Activated T-cell treated with anti-CD3 and anti-CD28 coated beads for 4 hours (primary cell): ENCODE results near the gene HRCT1.
A peak's percentile ranks its signal among the peaks of the same experiment; 100 is the strongest.
"Not testable (repeated sequence)": the region's sequence is repeated elsewhere in the genome, so short reads cannot be mapped to it uniquely, and the experiment has no call there.

Experiments used
- DNase-seq: peaks from one replicate; pipeline ENCODE4 v3.0.0-alpha.2; 2020

HRCT1 gene

GRCh38 chr9:35905912-35906679, at the start of gene HRCT1:
Gene HRCT1 (plus strand): TSS chr9:35906202. CDS start chr9:35906288, 86 bp downstream.
- no peak for DNase-seq

DNA sequence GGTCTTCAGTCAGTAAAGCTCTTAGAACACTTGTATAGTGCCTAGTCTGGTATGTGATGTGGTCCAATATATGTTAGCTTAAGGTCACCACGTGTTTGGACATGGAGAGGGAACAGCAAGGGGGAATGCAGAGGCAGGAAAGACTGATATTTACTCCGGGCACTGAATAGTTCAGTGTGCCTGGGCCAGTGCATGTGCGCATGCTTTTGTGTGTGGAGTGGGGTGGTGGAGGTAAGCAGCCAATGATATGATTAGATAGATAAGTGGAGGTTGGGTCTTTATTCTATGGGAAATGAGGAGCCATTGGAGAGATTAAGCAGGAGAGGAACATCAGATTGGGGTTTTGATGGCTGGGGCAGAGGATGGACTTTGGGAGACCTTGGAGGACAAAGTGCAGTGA, 49.8 kb upstream of the HRCT1 start:
- DNase-seq, result no peak

DNA sequence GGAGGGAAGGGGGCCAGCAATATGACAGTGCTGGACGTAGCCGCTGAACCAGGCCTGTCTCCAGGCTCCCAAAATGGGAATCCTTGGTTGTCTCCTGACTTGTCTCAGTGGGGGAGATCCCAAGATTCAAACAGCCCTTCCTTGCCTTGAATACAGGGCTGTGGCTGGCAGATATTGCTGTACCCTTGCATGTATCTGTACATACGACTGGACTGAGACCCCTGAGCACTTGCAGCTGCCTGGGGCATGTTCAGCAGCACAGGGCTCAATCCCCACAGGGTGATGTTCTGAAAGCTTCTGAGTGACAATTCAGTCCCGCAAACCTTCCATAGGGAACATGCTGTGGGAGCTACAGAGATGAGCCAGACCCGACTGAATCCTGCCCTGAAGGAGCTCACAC, 49.1 kb upstream of the HRCT1 start:
- no peak for DNase-seq

GRCh38 chr9:35858458-35858857, 47.5 kb upstream of the HRCT1 start:
- no peak for DNase-seq

DNA sequence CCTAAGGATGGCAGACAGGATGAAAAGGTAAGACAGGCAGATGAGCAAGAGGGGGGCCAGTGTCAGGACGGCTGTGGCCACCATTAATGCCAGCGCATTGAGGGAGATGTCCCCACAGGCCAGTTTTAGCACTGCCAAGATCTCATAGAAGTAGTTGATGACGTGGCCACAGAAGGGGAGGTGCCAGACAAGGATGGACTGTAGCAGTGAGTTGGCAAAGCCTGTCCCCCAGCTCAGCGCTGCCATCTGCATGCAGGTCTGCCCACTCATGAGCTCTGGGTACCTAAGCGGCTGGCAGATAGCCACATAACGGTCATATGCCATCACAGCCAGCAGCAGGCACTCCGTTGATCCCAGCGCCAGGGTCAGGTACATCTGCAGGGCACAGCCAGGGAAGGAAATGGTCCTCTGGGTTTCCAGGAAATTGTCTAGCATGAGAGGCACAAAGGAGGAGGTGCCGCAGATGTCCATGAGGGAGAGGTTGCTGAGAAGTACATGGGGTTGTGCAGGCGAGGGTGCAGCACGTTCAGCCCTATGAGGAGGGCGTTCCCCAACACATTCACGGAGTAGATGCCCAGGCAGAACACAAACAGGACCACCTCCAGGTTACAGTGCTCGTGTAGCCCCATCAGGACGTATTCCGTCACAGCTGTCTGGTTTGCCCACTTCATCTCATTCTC, 46.6 kb upstream of the HRCT1 start:
- DNase-seq, result no peak

GRCh38 chr9:35859990-35860339, 46.0 kb upstream of the HRCT1 start:
- DNase-seq, result no peak

GRCh38 chr9:35861161-35861897, 44.7 kb upstream of the HRCT1 start:
- no peak for DNase-seq

- DNase-seq, result no peak
These were observed 43.7 kb upstream of the HRCT1 start for GRCh38 chr9:35862328-35862727.

GRCh38 chr9:35863583-35863982, 42.4 kb upstream of the HRCT1 start:
- no peak for DNase-seq

GRCh38 chr9:35864695-35865255, 41.2 kb upstream of the HRCT1 start:
- DNase-seq, result no peak

DNA sequence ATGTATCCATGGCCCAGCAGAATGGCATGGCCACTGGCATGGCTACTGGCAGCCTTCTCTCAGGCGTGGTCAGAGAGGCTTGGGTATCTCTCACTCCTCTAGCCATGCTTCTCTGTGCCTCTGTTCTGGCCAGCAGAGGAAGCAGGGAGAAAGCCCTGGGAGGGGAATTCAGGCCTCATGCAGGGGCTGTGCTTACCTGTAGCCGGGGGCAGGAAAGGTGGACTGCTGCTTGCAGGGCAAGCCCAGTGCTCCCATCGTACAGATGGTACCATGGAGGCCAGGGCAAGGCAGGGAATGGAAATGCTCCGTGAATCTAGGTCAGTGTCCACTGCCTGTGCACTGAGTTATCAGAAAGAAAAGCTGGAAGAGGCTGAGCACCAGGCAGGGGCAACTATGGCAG, 38.5 kb upstream of the HRCT1 start:
- no peak for DNase-seq

- no peak for DNase-seq
These were observed 37.1 kb upstream of the HRCT1 start for GRCh38 chr9:35868933-35869332.

GRCh38 chr9:35869621-35870216, 36.3 kb upstream of the HRCT1 start:
- no peak for DNase-seq

DNA sequence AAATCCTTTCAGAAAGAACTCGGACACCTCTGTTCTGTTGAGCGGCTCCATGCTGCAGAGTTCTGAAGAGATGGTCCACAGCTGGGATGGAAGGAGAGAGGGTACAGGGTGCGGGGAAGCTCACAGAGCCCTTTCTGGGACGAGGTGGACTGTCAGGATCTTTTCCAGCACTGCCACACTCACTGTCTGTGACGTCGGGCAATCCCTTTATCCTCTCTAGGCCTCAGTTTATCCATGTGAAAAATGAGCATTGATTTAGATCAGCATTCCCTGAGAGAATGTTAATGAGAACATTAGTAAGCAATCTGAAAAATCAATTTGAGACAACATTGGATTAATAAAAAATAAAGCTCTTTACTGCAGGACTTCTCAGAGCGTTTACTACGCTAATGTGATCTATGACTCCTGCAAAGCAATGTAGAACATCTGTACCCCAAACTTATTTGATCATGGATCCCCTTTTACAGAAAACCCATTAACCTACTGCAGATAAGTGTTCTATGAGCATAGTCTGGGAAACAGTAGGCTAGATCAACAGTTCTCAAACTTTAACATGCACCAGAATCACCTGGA, 35.6 kb upstream of the HRCT1 start, which contains the start of gene OR13J1:
OR13J1 (minus strand) TSS at position 51 of the 573 bp plus-strand sequence; CDS start at position 51, 0 bp downstream.
- DNase-seq, result no peak

- DNase-seq, result no peak
These were observed 34.5 kb upstream of the HRCT1 start for GRCh38 chr9:35871545-35871944.

DNA sequence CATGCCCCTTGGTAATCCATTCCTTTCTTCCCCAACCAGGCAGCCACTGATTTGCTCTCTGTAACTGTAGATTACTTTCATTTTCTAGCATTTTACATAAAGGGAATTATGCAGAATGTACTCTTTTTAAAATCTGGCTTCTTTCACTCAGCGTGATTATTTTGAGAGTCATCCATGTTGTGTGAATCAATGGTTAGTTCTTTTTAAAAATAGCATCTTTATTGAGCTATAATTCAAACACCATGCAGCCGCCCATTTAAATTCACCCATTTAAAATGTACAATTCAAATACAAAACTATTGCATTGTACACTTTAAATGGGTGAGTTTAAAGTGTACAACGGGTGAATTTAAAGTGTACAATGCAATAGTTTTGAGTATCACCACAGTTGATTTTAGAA, 33.5 kb upstream of the HRCT1 start:
- DNase-seq, result no peak

- DNase-seq, result peak; percentile 79
These were observed 23.6 kb upstream of the HRCT1 start for GRCh38 chr9:35882263-35882848.

- no peak for DNase-seq
These were observed 23.0 kb upstream of the HRCT1 start for GRCh38 chr9:35882996-35883395.

DNA sequence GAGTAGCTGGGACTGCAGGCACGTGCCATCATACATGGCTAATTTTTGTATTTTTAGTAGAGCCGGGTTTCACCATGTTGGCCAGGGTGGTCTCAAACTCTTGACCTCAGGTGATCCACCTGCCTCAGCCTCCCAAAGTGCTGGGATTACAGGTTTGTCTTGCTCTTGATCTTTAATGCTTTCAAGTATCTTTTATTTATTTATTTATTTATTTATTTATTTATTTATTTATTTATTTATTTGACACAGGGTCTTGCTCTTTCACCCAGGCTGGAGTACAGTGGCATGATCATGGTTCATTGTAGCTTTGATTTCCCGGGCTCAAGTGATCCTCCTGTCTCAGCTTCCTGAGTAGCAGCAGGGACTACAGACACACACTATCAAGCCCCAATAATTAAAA, 21.1 kb upstream of the HRCT1 start:
- not testable (repeated sequence) for DNase-seq

DNA sequence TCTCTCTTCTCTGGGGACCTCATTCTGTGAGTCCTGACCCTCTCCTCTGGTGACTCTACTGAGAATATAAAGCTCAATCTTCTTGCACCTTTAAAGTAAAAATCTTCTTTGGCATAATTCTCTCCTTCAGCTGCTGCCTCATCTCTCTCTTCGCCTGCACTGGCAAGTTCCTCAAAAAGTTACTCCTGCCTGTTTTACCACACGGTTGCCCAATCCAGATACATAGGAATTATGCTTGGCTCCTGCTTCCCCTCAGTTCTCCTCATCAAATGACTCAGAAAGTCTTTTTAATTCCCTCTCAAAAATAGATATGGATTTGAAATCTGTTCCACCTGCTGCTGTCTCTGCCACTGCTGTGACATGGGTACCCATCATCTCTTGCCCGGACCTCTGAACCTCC, 14.4 kb upstream of the HRCT1 start:
- DNase-seq, result no peak

DNA sequence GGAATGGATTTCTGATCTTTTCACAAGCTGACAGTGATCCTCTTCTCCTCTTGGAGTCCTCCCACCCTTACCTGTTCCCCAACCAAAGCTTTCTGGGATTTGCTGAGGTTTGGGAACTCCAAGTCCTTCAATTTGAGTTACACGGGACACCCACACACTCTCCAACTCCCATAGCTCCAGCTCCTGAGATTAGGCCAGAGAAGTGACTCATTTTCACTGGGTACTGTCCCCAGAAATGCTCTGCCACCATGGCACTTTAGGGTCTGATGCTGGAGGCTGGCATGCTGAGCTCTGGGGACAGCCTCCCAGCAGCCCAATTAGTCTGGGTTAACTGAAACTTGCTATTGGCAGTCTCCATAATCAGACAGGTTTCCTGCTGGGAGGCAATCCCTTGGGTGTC, 14.0 kb upstream of the HRCT1 start:
- no peak for DNase-seq

- no peak for DNase-seq
These were observed 9.4 kb upstream of the HRCT1 start for GRCh38 chr9:35896570-35896969.
